Rectal smooth muscle tissue (tissue), 1 donor: ENCODE data around the gene UBP1.
A peak's percentile ranks its signal among the peaks of the same experiment; 100 is the strongest.
"Not testable (repeated sequence)": the region's sequence is repeated elsewhere in the genome, so short reads cannot be mapped to it uniquely, and the experiment has no call there.

ENCODE experiments used
- H3K27ac ChIP-seq: one replicate; pipeline ENCODE4 v1.7.0; 2013; ENCODE audit warnings: low read depth, low read length, inconsistent platforms
- H3K27me3 ChIP-seq: one replicate; pipeline ENCODE4 v1.7.0; 2013; ENCODE audit warnings: low read length; ENCODE audit not compliant: control insufficient read depth, insufficient read depth
- H3K36me3 ChIP-seq: one replicate; pipeline ENCODE4 v1.7.0; 2013; ENCODE audit warnings: low read length; ENCODE audit not compliant: control insufficient read depth, insufficient read depth
- H3K4me1 ChIP-seq: one replicate; pipeline ENCODE4 v1.7.0; 2013; ENCODE audit warnings: low read length; ENCODE audit not compliant: control insufficient read depth, insufficient read depth
- H3K4me3 ChIP-seq: one replicate; pipeline ENCODE4 v1.7.0; 2013; ENCODE audit warnings: low read length
- H3K9ac ChIP-seq: one replicate; pipeline ENCODE4 v1.7.0; 2013; ENCODE audit warnings: low read length

The UBP1 gene

GRCh38 chr3:33447958-33448357 is 7.8 kb upstream of the UBP1 start:
- no peaks in the 10 kb centered on the region for H3K36me3 ChIP-seq
- H3K9ac ChIP-seq, result no peak overlapping the region
- H3K27me3 ChIP-seq, result no peaks in the 10 kb centered on the region
- H3K4me1 ChIP-seq, result no peaks in the 10 kb centered on the region
- no peak overlapping the region for H3K27ac ChIP-seq
- H3K4me3 ChIP-seq, result no peak overlapping the region

GRCh38 chr3:33447256-33447625 is 7.0 kb upstream of the UBP1 start:
- not testable (repeated sequence) for H3K27ac ChIP-seq, H3K27me3 ChIP-seq, H3K4me3 ChIP-seq, H3K4me1 ChIP-seq, H3K36me3 ChIP-seq, H3K9ac ChIP-seq

- H3K4me3 ChIP-seq, result no peak overlapping the region
- H3K27me3 ChIP-seq, result no peaks in the 10 kb centered on the region
- H3K27ac ChIP-seq, result peak overlapping the region; percentile 95
- no peaks in the 10 kb centered on the region for H3K36me3 ChIP-seq
- H3K4me1 ChIP-seq, result peaks cover 6% of the 10 kb centered on the region
- H3K9ac ChIP-seq, result no peak overlapping the region
Observed at GRCh38 chr3:33442190-33442589, 2.0 kb upstream of the UBP1 start.

DNA sequence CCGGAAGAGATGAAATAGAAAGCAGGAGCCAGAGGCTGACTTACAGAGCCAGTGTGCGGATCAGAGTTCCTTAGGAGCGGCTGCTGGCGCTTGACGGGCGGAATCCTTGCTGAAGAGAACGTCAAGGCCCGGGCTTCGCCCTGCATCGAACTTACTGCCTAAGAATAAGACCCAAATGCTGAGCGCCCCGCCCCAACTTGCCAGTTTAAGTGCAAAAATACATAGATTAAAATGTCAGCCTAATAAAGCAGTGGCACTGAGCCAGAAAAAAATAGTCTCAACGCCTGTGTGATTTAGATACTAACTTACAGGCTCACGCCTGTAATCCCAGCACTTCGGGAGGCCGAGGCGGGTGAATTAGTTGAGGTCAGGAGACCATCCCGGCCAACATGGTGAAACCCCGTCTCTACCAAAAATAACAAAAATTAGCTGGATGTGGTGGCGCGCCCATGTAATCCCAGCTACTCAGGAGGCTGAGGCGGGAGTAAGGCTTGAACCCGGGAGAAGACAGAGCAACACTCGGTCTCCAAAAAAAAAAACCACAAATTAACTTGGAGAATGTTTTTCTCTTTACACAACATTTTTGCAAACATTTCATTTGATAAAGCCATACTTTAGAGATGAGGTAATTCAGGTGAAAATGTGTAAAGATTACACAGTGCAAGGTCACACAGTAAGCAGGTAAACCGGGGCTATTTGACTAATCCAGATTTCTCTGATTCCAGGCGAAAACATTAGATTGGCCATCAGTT is 1.2 kb upstream of the UBP1 start:
- Histone ChIP-seq H3K4me3 (peak overlapping the region; percentile 78), H3K4me1 (peaks cover 6% of the 10 kb centered on the region), H3K27me3 (no peaks in the 10 kb centered on the region), H3K9ac (peak overlapping the region; percentile 34), H3K36me3 (no peaks in the 10 kb centered on the region), H3K27ac (peak overlapping the region; percentile 95)

- H3K27me3 ChIP-seq, result no peaks in the 10 kb centered on the region
- peak overlapping the region; percentile 75 for H3K4me3 ChIP-seq
- H3K4me1 ChIP-seq, result peaks cover 6% of the 10 kb centered on the region
Observed at GRCh38 chr3:33439546-33440327, 468 bp downstream of the UBP1 start.

GRCh38 chr3:33438881-33439545 is 1.2 kb downstream of the UBP1 start:
- Histone ChIP-seq H3K27ac (peak overlapping the region; percentile 92), H3K9ac (peak overlapping the region; percentile 59), H3K4me1 (peaks cover 6% of the 10 kb centered on the region), H3K4me3 (peak overlapping the region; percentile 75), H3K27me3 (no peaks in the 10 kb centered on the region), H3K36me3 (no peaks in the 10 kb centered on the region)

More at GRCh38 chr3:33439546-33440327, 468 bp downstream of the UBP1 start:
- H3K27ac ChIP-seq, result peak overlapping the region; percentile 92
- peak overlapping the region; percentile 59 for H3K9ac ChIP-seq
- H3K36me3 ChIP-seq, result no peaks in the 10 kb centered on the region

GRCh38 chr3:33438284-33438668 is 1.9 kb downstream of the UBP1 start:
- Histone ChIP-seq H3K27ac (peak overlapping the region; percentile 92), H3K4me1 (peaks cover 6% of the 10 kb centered on the region), H3K9ac (no peak overlapping the region)

GRCh38 chr3:33437556-33438283 is 2.5 kb downstream of the UBP1 start:
- Histone ChIP-seq H3K4me3 (peak overlapping the region; percentile 30), H3K4me1 (peaks cover 6% of the 10 kb centered on the region), H3K36me3 (no peaks in the 10 kb centered on the region), H3K27me3 (no peaks in the 10 kb centered on the region), H3K27ac (peak overlapping the region; percentile 92), H3K9ac (no peak overlapping the region)

More at GRCh38 chr3:33438284-33438668, 1.9 kb downstream of the UBP1 start:
- H3K36me3 ChIP-seq, result no peaks in the 10 kb centered on the region
- peak overlapping the region; percentile 30 for H3K4me3 ChIP-seq
- H3K27me3 ChIP-seq, result no peaks in the 10 kb centered on the region

DNA sequence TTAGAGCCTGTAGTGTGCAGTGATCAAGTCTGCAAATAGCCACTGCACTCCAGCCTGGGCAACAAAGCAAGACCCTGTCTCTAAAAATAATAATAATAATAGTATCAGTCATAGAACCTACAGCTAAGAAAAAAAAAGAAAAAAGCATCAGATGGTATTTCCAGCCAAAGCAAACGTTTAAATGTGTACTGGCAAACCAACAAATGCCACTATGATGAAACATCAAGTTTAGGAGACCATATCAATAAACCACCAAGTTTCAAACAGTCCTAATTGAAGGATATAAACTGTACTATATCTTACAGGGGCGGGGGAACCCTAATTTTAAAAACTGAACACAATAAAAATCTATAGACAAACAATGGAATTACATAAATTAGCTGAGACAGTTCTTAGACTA is 6.4 kb downstream of the UBP1 start:
- no peak overlapping the region for H3K27ac ChIP-seq
- H3K9ac ChIP-seq, result no peak overlapping the region
- H3K4me1 ChIP-seq, result peaks cover 2% of the 10 kb centered on the region
- H3K4me3 ChIP-seq, result no peak overlapping the region
- no peaks in the 10 kb centered on the region for H3K27me3 ChIP-seq
- H3K36me3 ChIP-seq, result no peaks in the 10 kb centered on the region

GRCh38 chr3:33430571-33430970 is 9.6 kb downstream of the UBP1 start:
- H3K9ac ChIP-seq, result no peak overlapping the region
- H3K4me1 ChIP-seq, result peaks cover 2% of the 10 kb centered on the region

GRCh38 chr3:33430061-33430460 is 10.1 kb downstream of the UBP1 start:
- H3K27ac ChIP-seq, result no peak overlapping the region
- H3K9ac ChIP-seq, result no peak overlapping the region
- H3K4me3 ChIP-seq, result no peak overlapping the region
- peaks cover 2% of the 10 kb centered on the region for H3K4me1 ChIP-seq
- no peaks in the 10 kb centered on the region for H3K27me3 ChIP-seq
- peaks cover 3% of the 10 kb centered on the region for H3K36me3 ChIP-seq

More at GRCh38 chr3:33430571-33430970, 9.6 kb downstream of the UBP1 start:
- Histone ChIP-seq H3K4me3 (no peak overlapping the region), H3K27ac (no peak overlapping the region), H3K36me3 (peaks cover under 1% of the 10 kb centered on the region), H3K27me3 (no peaks in the 10 kb centered on the region)

DNA sequence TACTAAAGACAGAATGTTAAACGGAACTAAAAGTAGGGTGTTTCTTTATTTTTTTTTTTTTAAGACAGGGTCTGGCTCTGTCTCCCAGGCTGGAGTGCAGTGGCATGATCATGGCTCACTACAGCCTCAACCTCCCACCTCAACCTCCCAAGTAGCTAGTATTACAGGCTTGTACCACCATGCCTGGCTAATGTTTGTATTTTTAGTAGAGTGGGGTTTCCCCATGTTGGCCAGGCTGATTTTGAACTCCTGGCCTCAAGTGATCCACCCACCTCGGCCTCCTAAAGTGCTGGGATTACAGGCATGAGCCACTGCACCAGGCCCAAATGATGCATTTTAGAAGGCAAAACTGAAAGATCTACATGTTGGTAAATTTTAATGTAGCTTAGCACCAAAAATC is 10.9 kb downstream of the UBP1 start:
- not testable (repeated sequence) for H3K27me3 ChIP-seq, H3K4me1 ChIP-seq, H3K36me3 ChIP-seq, H3K27ac ChIP-seq, H3K9ac ChIP-seq, H3K4me3 ChIP-seq
